Measurements from ENCODE around the gene PLEKHJ1.

DNA sequence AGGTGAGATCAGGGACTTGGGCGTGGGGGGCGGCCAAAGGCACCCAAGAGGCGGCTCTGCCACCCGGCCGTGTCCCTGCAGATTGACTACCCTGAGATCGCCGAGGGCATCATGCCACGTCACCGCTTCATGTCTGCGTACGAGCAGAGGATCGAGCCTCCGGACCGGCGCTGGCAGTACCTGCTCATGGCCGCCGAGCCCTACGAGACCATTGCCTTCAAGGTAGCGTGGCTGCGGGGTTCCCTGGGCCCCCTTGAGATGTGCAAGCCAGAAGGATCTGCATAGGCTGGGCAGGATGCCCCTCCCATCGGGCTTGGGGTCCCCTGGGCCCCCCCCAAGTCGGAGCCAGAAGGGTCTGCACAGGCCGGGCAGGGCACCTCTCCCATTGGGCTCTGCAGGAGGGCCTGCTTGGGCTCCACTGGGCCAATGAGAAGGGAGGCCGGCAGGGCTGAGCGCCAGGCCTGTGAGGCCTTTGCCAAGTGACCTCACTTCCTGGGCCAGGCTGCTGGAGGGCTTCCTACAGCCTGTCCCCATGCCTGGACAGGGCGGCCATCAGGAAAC, 10.8 kb upstream of the PLEKHJ1 start:
- no peak for TF ChIP-seq CTCF (IDR thresholded peaks at IDR 0.05)
- TF ChIP-seq POLR2A (IDR thresholded peaks at IDR 0.05): no peak

Measured in right lobe of liver (tissue), 4 donors.